GM12874 (cell line): ENCODE results near the gene UBL3.

Source experiments
- TF ChIP-seq, protein P1 (sequence below): IDR thresholded peaks from 2 replicates; pipeline ENCODE4 v1.5.1; 2011; ENCODE audit warnings: low read depth, mild to moderate bottlenecking, control low read depth, low read length, moderate library complexity; ENCODE audit not compliant: insufficient read depth

Gene UBL3

GRCh38 chr13:29746148-29746677 lies 104.2 kb downstream of the UBL3 start:
- TF ChIP-seq, protein P1, sequence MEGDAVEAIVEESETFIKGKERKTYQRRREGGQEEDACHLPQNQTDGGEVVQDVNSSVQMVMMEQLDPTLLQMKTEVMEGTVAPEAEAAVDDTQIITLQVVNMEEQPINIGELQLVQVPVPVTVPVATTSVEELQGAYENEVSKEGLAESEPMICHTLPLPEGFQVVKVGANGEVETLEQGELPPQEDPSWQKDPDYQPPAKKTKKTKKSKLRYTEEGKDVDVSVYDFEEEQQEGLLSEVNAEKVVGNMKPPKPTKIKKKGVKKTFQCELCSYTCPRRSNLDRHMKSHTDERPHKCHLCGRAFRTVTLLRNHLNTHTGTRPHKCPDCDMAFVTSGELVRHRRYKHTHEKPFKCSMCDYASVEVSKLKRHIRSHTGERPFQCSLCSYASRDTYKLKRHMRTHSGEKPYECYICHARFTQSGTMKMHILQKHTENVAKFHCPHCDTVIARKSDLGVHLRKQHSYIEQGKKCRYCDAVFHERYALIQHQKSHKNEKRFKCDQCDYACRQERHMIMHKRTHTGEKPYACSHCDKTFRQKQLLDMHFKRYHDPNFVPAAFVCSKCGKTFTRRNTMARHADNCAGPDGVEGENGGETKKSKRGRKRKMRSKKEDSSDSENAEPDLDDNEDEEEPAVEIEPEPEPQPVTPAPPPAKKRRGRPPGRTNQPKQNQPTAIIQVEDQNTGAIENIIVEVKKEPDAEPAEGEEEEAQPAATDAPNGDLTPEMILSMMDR, result no peak

- TF ChIP-seq, protein P1, result no peak
These were observed 104.7 kb downstream of the UBL3 start for GRCh38 chr13:29745704-29746103.

- TF ChIP-seq, protein P1, result no peak
These were observed 107.1 kb downstream of the UBL3 start for GRCh38 chr13:29743201-29743786.

GRCh38 chr13:29740961-29741360 lies 109.5 kb downstream of the UBL3 start:
- TF ChIP-seq, protein P1, result no peak

DNA sequence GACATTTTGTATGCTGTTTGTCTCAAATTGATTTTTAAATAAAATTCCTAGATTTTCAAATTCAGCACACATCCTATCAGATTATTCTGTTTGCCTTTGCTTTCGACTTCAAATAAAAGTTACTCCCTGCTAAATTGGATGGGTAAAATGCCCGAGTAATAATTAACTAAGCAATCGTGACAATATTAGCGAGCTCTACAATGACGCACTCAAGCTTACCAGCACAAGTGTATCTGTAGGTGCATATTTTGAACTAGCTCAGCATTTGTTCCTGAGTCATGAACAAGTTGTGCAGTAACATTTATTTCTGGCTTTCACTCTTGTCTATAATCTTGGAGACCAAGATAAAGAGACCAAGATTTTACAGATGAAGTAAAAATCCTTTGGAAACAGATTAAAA lies 113.4 kb downstream of the UBL3 start:
- TF ChIP-seq, protein P1, result no peak

- TF ChIP-seq, protein P1, result no peak
These were observed 117.2 kb downstream of the UBL3 start for GRCh38 chr13:29733147-29733611.

DNA sequence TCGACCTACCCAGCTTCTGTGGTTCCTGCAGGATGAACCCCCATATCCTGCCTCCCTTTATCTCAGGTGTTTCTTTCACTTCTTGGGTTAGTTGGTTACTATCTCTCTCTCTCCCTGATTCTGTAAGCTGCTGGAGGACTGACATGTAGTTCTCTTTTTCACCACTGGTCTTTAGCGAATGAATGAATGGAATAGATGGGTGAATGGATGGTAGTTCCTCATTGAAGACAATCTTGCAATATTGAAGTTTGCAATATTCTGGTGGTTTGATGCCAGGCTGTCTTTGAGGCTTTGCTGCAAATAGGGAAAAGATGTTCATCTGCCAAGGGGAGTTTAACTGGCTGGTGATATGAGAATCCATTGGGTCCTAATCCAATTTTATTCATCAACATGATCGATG lies 120.2 kb downstream of the UBL3 start:
- TF ChIP-seq, protein P1, result no peak

GRCh38 chr13:29722415-29722814 lies 128.0 kb downstream of the UBL3 start:
- TF ChIP-seq, protein P1, result no peak
